ENCODE measurements around the gene PTTG1.

Gene PTTG1

DNA sequence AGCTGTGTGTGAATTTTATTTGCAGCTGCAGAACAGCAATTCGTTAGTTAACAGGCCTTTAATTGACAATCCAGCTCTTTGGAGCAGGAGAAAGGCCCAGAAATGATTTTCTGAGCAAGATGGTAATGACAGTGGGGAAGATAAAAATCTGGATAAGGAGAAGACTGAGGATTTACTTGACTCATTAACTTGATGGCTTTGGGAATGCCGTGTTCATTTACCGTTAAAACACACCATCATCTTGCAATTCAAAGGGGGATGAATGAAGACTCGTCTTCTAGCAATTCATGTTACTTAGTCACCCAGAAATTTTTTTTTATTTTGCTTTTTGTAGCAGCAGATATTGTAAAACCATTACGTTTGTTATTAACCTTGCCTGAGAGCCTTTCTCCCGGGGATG lies 52.0 kb downstream of the PTTG1 start:
- peak; percentile 43 for DNase-seq (ENCODE audit: low read depth)

DNA sequence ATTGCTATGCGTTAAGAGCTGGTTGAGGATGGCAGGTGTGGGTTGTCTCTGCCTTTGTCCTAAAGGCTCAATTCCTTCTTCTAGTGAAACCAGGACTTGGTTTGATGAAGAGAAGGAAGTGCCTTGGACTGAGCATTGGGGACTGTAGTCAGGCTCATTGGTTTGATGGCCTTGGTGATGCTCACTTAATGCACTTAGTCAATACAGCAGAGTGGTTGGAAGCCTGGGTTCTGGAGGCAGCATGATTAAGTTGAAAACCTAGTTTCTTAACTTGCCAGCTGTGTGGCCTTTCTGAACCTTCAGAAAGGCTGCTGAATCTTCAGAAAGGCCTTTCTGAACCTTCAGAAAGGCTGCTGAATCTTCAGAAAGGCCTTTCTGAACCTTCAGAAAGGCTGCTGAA lies 52.4 kb downstream of the PTTG1 start:
- no peak for DNase-seq (ENCODE audit: low read depth)

DNA sequence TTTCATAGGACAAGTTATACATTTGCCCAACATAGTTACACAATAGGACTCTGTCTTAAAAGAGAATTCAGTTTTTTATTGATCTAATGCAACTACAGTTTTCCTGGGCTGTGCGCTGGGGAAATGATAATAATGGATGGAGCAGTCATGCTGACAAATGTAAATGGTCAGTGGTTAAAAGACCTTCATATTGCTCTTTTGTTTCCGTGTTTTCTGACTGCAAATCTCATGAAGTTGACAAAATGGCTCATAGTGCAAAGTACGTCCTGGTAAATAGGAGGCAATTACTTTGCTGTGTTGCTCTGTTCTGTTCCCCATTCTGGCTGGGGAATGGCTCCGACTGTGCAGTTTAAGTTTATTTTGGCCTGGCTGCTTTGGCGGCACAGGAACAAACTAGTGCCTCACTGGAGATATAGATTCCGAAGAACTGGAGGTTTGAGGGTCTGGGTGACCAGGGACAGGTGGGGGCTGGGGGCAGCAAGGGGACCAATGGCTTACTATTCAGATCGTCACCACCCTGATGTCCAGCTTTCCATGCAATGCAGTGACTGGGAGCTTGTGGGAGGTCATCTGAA lies 54.3 kb downstream of the PTTG1 start:
- no peak for DNase-seq (ENCODE audit: low read depth)

DNA sequence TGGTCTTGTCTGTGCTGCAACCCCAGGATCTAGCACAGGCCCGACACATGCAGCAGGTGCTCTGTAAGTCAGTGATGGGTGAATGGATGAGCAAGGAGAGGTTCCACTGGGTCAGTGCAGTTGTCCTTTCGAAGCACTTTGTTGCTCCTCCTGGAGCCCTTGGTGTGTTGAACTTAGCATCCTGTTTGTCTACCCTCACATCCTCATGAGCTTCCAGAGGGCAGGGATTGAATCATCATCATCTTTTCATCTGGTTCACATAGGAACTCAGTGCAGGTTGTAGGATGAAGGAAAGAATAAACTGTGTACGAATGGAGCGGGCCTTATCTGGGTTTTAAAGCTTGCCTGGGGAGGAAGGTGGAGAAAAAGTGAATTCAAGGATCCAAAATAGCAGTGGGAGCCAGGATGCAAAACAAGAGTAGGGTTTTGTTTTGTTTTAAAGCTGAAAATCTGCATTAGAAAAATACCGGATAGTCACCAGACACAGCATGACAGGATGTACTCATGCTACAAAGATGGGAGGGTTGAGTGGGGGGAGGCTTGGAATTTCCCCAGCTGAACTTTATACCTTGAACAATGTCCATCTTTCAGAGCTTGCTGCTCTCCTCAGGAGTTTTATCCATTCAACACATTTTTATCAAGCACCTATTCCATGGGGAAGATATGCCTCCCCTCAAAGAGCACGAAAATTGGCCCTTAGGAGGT lies 55.8 kb downstream of the PTTG1 start:
- DNase-seq (ENCODE audit: low read depth): peak; percentile 67

DNA sequence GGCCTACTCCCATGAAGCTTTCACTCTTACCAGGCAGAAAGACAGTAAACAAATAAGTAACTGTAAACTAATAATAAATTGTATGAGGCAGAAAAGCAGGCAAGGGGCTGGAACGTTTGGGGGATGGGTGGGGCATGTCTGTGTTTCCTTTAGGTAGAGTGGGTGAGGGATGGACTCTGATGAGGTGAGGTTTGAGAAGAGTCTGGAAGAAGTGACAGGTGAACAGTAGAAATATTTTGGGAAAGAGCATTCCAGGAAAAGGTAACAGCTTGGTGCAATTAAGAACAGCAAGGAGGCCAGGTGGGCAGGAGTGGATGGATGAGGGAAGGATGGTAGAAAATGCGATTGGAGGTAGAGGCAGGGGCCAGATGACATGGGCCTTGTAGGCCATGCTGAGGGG lies 56.5 kb downstream of the PTTG1 start:
- DNase-seq (ENCODE audit: low read depth): no peak

All from ELR (cell line).